Measurements from ENCODE around the gene MRPS27.
"Not testable (repeated sequence)": the region's sequence is repeated elsewhere in the genome, so short reads cannot be mapped to it uniquely, and the experiment has no call there.

MRPS27 gene

GRCh38 chr5:72187388-72188075 is 132.5 kb downstream of the MRPS27 start:
- peak overlapping the region in 2 of 21 experiments; percentile 8 to 34 for H3K27ac ChIP-seq
- H3K4me3 ChIP-seq, result no peak overlapping the region

DNA sequence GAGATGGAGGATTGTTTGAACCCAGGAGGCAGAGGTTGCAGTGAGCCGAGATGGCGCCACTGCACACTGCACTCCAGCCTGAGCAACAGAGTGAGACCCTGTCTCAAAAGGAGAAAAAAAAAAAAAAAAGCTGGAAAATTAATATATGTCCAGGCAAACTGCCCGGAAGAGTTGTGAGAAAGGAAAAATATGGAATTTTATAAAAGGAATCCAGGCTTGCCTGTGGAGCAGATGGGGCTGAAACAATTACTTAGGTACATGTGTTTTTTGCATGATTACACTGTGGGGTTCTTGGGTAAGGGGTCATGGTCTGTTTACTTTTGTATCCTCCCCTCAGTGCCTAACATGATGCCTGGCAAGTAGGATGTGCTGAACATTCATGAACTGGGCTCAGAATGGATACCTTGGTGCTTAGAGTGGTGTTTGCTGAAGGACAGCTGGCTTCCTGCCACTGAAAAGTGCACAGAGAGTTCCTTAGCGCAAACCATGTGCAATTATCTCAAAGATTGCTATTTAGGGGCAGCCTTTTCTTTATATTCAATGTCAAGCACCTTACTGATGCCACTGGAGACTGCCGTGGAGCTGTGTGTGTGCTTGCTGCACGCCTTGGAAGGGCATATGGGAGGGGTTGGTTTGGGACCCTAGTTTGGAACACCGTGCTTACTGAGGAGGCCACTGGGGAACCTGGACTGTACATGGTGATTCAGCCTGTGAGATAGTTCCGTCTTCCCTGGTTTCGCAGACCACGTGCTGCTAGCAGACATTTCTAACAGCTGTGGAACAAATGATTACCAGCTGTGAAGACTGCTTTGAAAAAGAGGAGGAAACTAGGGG is 134.3 kb downstream of the MRPS27 start:
- H3K4me3 ChIP-seq, result no peak overlapping the region
- H3K27ac ChIP-seq, result peak overlapping the region in 6 of 21 experiments; percentile 9 to 67 (median 37)

DNA sequence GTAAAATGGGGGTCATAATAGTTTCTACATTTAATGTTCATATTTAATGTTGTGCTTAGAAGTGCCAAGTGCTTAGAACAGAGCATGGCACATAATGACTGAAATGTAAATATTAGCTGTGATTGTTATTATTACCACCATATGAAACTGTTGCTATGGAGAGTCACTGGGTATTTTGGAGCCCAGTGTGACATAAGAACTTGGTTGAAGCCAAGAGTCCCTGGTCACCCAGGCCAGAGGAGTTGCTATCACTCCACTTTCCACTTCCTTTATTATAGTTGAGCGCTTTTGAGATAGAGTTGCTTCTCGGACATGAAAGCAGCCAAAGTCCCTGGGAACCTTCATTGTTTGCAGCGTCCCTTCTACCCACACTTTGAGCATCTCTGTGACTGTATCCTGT is 135.6 kb downstream of the MRPS27 start:
- Histone ChIP-seq H3K27ac (no peak overlapping the region), H3K4me3 (no peak overlapping the region)

DNA sequence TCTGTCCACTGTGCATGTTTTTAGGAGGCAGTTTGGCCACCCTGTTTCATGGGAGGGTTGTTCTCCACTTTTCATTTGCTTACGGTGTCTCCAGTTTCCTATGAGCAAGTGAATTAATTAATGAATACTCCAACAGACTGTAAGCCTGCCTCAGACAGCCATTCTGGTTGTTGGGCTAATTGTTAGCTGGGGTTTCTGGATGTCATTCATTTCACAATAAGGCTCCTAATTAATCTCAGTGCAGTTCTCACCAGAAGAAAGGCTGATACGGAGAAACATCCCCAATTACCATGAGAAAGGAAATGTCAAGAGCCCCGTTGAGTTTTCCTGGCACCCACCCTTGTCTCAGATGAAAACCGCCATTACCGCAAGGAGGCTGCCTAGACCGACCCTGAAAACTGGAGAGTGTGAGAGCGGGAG is 136.9 kb downstream of the MRPS27 start:
- no peak overlapping the region for H3K4me3 ChIP-seq
- H3K27ac ChIP-seq, result no peak overlapping the region

GRCh38 chr5:72182686-72183085 is 137.4 kb downstream of the MRPS27 start:
- Histone ChIP-seq H3K27ac (no peak overlapping the region), H3K4me3 (no peak overlapping the region)

GRCh38 chr5:72180925-72181324 is 139.1 kb downstream of the MRPS27 start:
- H3K27ac ChIP-seq, result peak overlapping the region in 2 of 21 experiments; percentile 74 to 75
- H3K4me3 ChIP-seq, result no peak overlapping the region

GRCh38 chr5:72179816-72180440 is 140.1 kb downstream of the MRPS27 start:
- Histone ChIP-seq H3K27ac (peak overlapping the region in 17 of 21 experiments; percentile 2 to 75 (median 63)), H3K4me3 (peak overlapping the region in 3 of 7 experiments; percentile 2 to 24 (median 6))

DNA sequence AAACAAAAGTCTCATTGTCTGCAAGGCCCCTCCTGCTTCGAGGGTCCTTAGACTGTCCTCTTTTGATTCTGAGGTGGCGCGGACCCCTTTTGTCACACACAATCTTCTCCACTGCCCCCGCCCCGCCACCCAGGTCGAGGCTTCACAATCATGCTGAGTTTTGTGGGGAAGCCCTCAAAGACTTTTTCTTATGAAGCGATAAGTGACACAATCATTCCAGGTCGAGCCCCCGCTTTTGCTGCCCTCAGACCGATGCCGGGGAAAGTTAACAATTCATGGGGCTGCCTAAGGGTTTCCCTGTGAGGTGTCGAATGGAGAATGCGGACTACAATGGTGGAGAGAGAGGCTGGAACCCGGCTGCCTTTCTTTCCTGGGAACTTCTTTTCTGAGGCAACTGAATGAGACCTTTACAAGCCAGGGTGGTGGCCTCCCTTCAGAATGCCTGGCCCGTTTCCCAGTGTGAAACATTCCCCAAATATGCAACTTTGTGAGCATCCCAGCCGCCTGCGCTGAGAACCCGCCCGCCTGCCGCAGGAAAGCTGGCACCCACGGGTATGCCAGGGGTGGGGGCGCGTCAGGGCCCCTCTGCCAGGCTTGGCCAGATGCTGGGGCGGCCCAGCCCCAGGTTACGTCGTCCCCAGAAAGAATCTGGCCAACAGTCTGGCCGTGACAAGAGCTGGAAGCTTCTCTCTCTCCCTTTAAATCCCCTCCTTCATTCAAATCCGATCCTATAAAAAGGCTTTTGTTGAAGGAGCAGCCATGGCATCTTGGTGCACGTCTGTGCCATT is 140.8 kb downstream of the MRPS27 start:
- Histone ChIP-seq H3K4me3 (peak overlapping the region in 4 of 7 experiments; percentile 2 to 24 (median 4)), H3K27ac (peak overlapping the region in 19 of 21 experiments; percentile 2 to 75 (median 57))

GRCh38 chr5:72177538-72177937 is 142.5 kb downstream of the MRPS27 start:
- H3K4me3 ChIP-seq, result no peak overlapping the region
- H3K27ac ChIP-seq, result peak overlapping the region in 2 of 21 experiments; percentile 49 to 75

DNA sequence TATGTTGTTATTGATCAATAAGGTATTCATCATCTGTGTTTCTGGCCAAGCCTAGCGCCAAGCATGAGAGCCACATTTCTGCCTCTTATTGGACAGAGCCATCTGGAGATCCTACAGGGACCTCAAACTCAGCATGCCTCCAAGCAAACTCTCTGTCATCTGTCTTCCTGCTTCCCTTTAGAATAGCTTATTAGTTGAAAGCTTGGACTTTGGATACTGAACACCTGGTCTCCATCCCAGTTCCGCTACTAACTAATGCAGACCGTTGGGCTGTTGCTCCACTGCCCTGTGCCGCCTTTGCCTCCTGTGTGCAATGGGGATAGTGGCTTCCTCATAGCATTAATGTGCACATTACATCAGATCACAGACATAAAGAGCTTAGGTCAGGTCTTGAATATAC is 147.3 kb downstream of the MRPS27 start:
- Histone ChIP-seq H3K27ac (no peak overlapping the region), H3K4me3 (no peak overlapping the region)

DNA sequence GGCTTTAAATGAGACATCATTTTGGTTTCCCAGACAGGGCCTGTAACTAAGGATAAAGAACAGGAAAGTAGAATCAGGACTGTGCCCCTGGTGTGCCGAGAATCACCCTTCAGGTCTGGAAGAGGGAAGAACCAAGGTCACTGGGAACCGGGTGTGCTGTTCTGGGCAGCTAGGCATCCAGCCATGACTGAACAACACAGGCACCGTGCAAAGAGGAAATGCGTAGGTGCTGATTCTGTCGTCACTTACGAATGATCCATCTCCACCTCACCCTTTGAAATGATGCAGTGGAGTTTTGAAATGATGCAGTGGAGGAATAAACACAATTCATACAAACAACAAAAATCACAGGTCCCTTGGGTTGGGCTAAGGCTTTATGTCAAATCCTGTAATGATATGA is 148.4 kb downstream of the MRPS27 start:
- no peak overlapping the region for H3K4me3 ChIP-seq
- H3K27ac ChIP-seq, result no peak overlapping the region

GRCh38 chr5:72171181-72171580 is 148.9 kb downstream of the MRPS27 start:
- not testable (repeated sequence) for H3K27ac ChIP-seq, H3K4me3 ChIP-seq

- no peak overlapping the region for H3K4me3 ChIP-seq
- no peak overlapping the region for H3K27ac ChIP-seq
Observed at GRCh38 chr5:72170101-72170500, 149.9 kb downstream of the MRPS27 start.

Measured in skin epidermis (tissue), 12 donors.